Kidney epithelial cell (primary cell): Measurements from ENCODE around the gene UNCX. TPM values are rescaled to one million over a fixed set of nuclear protein-coding genes. Genes with fewer than 3 reads are reported as not detected.

Experiments
- DNase-seq: peaks from one replicate; pipeline ENCODE4 v3.0.0-alpha.2; 2010; ENCODE audit warnings: low read depth
- H3K27me3 ChIP-seq: 2 replicates; pipeline ENCODE4 v1.6.0; 2011; ENCODE audit warnings: low read length; ENCODE audit not compliant: control insufficient read depth, insufficient read depth
- H3K36me3 ChIP-seq: 2 replicates; pipeline ENCODE4 v1.5.1; 2011; ENCODE audit warnings: low read length; ENCODE audit not compliant: control insufficient read depth, insufficient read depth
- H3K4me3 ChIP-seq: 2 replicates; pipeline ENCODE4 v1.5.1; 2011; ENCODE audit warnings: low read depth, mild to moderate bottlenecking, control low read depth, low read length
- CTCF ChIP-seq: IDR thresholded peaks from 2 replicates; pipeline ENCODE4 v1.5.1; 2011; ENCODE audit warnings: mild to moderate bottlenecking, moderate library complexity, low read length, control low read depth, inconsistent platforms; ENCODE audit not compliant: insufficient read depth, poor library complexity, severe bottlenecking
- total RNA-seq: library from RNA; depleted of rRNA; stranded (reverse); fragments of >200 nt; gene quantifications from 2 replicates; pipeline ENCODE4 v1.2.3, GENCODE V29; 2015

Gene UNCX
- total RNA-seq, 1 donor from 2014 or later, result 1.6 TPM

GRCh38 chr7:1241603-1242255, 9.1 kb downstream of the UNCX start:
- no peak for TF ChIP-seq CTCF
- DNase-seq, result no peak
- peaks cover 92% of the 10 kb centered on the region for H3K27me3 ChIP-seq
- H3K36me3 ChIP-seq, result no peaks in the 10 kb centered on the region
- no peak overlapping the region for H3K4me3 ChIP-seq

GRCh38 chr7:1242256-1242605, 9.6 kb downstream of the UNCX start:
- H3K36me3 ChIP-seq, result no peaks in the 10 kb centered on the region
- no peak overlapping the region for H3K4me3 ChIP-seq
- peaks cover 92% of the 10 kb centered on the region for H3K27me3 ChIP-seq
- DNase-seq, result no peak
- TF ChIP-seq CTCF, result no peak

GRCh38 chr7:1242606-1243289, 10.1 kb downstream of the UNCX start:
- Histone ChIP-seq H3K27me3 (peaks cover 94% of the 10 kb centered on the region), H3K4me3 (no peak overlapping the region), H3K36me3 (no peaks in the 10 kb centered on the region)
- DNase-seq, result no peak
- TF ChIP-seq CTCF, result no peak

GRCh38 chr7:1243290-1243963, 10.8 kb downstream of the UNCX start:
- Histone ChIP-seq H3K36me3 (no peaks in the 10 kb centered on the region), H3K4me3 (no peak overlapping the region), H3K27me3 (peaks cover 93% of the 10 kb centered on the region)
- DNase-seq, result no peak
- no peak for TF ChIP-seq CTCF

- H3K36me3 ChIP-seq, result no peaks in the 10 kb centered on the region
- H3K4me3 ChIP-seq, result no peak overlapping the region
- DNase-seq, result no peak
- H3K27me3 ChIP-seq, result peaks cover 93% of the 10 kb centered on the region
- no peak for TF ChIP-seq CTCF
Measured at GRCh38 chr7:1243964-1244416, 11.3 kb downstream of the UNCX start.
